ENCODE data around the gene TTYH3.
"Not testable (repeated sequence)": the region's sequence is repeated elsewhere in the genome, so short reads cannot be mapped to it uniquely, and the experiment has no call there.

Gene TTYH3

GRCh38 chr7:2631946-2632732, at the start of gene TTYH3:
TTYH3 (plus strand) TSS chr7:2631986; CDS start chr7:2632156, 170 bp downstream.
- no peak for DNase-seq

- DNase-seq, result no peak
These were observed 49.6 kb upstream of the TTYH3 start for GRCh38 chr7:2582006-2582735.

GRCh38 chr7:2583798-2584580, 47.8 kb upstream of the TTYH3 start:
- DNase-seq, result no peak

- DNase-seq, result no peak
These were observed 46.3 kb upstream of the TTYH3 start for GRCh38 chr7:2585446-2585845.

- no peak for DNase-seq
These were observed 45.3 kb upstream of the TTYH3 start for GRCh38 chr7:2586326-2587020.

GRCh38 chr7:2587134-2587533, 44.7 kb upstream of the TTYH3 start:
- DNase-seq, result no peak

GRCh38 chr7:2587778-2588177, 44.0 kb upstream of the TTYH3 start:
- no peak for DNase-seq

- DNase-seq, result no peak
These were observed 42.4 kb upstream of the TTYH3 start for GRCh38 chr7:2589341-2589740.

GRCh38 chr7:2589941-2590340, 41.8 kb upstream of the TTYH3 start:
- DNase-seq, result not testable (repeated sequence)

GRCh38 chr7:2592375-2592865, 39.4 kb upstream of the TTYH3 start:
- DNase-seq, result no peak

- no peak for DNase-seq
These were observed 38.6 kb upstream of the TTYH3 start for GRCh38 chr7:2593036-2593727.

GRCh38 chr7:2594599-2594998, 37.2 kb upstream of the TTYH3 start:
- no peak for DNase-seq

- no peak for DNase-seq
These were observed 36.4 kb upstream of the TTYH3 start for GRCh38 chr7:2595258-2595860.

- no peak for DNase-seq
These were observed 35.1 kb upstream of the TTYH3 start for GRCh38 chr7:2596464-2597272.

GRCh38 chr7:2597273-2597640, 34.5 kb upstream of the TTYH3 start:
- no peak for DNase-seq

GRCh38 chr7:2598154-2598823, 33.5 kb upstream of the TTYH3 start:
- DNase-seq, result no peak

- no peak for DNase-seq
These were observed 30.7 kb upstream of the TTYH3 start for GRCh38 chr7:2601065-2601464.

GRCh38 chr7:2601907-2602306, 29.9 kb upstream of the TTYH3 start:
- DNase-seq, result no peak

- DNase-seq, result no peak
These were observed 29.3 kb upstream of the TTYH3 start for GRCh38 chr7:2602406-2603043.

All from Kasumi-1 (cell line).